Nephron progenitor cell (in vitro differentiated cells): ENCODE measurements around the gene DAB2IP.

ENCODE experiments used
- DNase-seq: peaks from one replicate; pipeline ENCODE4 v3.0.0; 2021
- H3K27ac Mint-ChIP-seq: 2 replicates; pipeline ENCODE4 v1.8.0; 2021; ENCODE audit warnings: mild to moderate bottlenecking, moderate library complexity, mixed read lengths
- H3K27me3 Mint-ChIP-seq: 2 replicates; pipeline ENCODE4 v1.8.0; 2021; ENCODE audit warnings: mild to moderate bottlenecking, low read depth, mixed read lengths; ENCODE audit not compliant: poor library complexity
- H3K36me3 Mint-ChIP-seq: 2 replicates; pipeline ENCODE4 v1.8.0; 2021; ENCODE audit warnings: low read depth, mixed read lengths
- H3K4me1 Mint-ChIP-seq: 2 replicates; pipeline ENCODE4 v1.8.0; 2021; ENCODE audit warnings: mixed read lengths
- H3K4me3 Mint-ChIP-seq: 2 replicates; pipeline ENCODE4 v1.8.0; 2021; ENCODE audit warnings: mild to moderate bottlenecking, moderate library complexity, mixed read lengths
- H3K9me3 Mint-ChIP-seq: 2 replicates; pipeline ENCODE4 v1.8.0; 2021; ENCODE audit warnings: mild to moderate bottlenecking, moderate library complexity, mixed read lengths
- CTCF ChIP-seq: fragments of 200-600 bp; sonication (generic); IDR thresholded peaks from 2 replicates; pipeline ENCODE4 v1.5.0; 2021; ENCODE audit warnings: antibody characterized with exemption

The DAB2IP gene

GRCh38 chr9:121765021-121765950 is 113.9 kb downstream of the DAB2IP start:
- H3K36me3 Mint-ChIP-seq: peaks cover 32% of the 10 kb centered on the region
- no peaks in the 10 kb centered on the region for H3K27me3 Mint-ChIP-seq
- H3K9me3 Mint-ChIP-seq: no peaks in the 10 kb centered on the region
- no peak overlapping the region for H3K4me3 Mint-ChIP-seq
- no peak for DNase-seq
- no peak for TF ChIP-seq CTCF
- no peaks in the 10 kb centered on the region for H3K4me1 Mint-ChIP-seq
- H3K27ac Mint-ChIP-seq: no peak overlapping the region

DNA sequence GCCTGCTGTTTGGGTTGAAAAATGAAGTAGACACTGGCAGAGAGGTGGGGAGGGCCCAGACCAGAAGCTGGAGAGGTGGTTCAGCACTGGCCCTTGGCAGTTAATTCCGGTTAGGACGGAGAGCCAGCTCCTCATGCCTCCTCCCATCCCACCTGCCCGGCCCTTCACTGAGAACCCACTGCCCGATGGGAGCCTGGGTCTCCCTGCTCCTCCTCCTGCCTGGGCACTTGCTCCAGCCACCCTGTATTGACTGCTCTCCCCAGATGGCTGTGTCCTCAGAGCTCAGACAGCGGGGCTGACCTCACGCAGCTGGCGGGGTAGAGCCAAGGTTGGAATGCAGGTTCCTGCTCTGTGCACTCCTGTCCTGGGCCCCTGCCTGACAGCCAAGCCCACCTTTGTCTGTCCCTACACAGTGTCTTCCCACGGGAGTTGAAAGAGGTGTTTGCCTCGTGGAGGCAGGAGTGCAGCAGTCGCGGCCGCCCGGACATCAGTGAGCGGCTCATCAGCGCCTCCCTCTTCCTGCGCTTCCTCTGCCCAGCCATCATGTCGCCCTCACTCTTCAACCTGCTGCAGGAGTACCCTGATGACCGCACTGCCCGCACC is 114.7 kb downstream of the DAB2IP start:
- Mint-ChIP-seq H3K36me3 (peaks cover 29% of the 10 kb centered on the region), H3K4me3 (no peak overlapping the region), H3K27ac (no peak overlapping the region), H3K9me3 (no peaks in the 10 kb centered on the region), H3K27me3 (no peaks in the 10 kb centered on the region), H3K4me1 (no peaks in the 10 kb centered on the region)
- TF ChIP-seq CTCF: no peak
- DNase-seq: no peak

DNA sequence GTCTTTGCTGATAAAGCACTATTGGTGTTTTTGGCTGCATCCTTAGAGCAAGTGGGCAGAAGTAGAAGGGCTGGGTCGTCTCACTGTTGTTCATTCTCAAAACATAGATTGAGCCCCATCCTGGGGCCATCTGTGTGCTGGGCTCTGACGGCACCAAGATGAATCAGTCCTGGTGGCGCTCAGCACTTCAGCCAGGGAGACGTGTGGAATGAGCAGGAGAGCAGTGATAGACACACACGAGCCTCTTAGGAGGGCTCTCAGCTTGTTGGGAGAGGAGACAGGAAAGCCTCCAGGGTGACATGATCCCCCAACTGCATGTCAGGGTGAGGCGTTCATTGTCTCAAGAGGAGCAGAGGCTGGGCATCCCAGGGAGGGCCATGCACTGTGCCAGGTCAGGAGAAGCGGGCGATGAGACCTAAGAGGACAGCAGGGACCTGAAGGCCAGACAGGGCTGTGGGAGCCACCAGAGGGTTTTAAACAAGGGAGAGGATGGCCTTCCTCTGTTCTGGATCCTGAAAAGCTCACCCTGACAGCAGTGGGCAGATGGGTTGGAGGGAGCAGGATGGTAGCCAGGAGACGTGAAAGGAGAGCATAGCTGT is 115.8 kb downstream of the DAB2IP start:
- Mint-ChIP-seq H3K27ac (no peak overlapping the region), H3K4me1 (no peaks in the 10 kb centered on the region), H3K36me3 (peaks cover 38% of the 10 kb centered on the region), H3K4me3 (no peak overlapping the region), H3K27me3 (no peaks in the 10 kb centered on the region), H3K9me3 (no peaks in the 10 kb centered on the region)
- TF ChIP-seq CTCF: no peak
- no peak for DNase-seq

GRCh38 chr9:121768416-121769015 is 117.1 kb downstream of the DAB2IP start:
- Mint-ChIP-seq H3K4me1 (no peaks in the 10 kb centered on the region), H3K27ac (no peak overlapping the region), H3K4me3 (no peak overlapping the region), H3K27me3 (no peaks in the 10 kb centered on the region), H3K36me3 (peaks cover 38% of the 10 kb centered on the region), H3K9me3 (no peaks in the 10 kb centered on the region)
- no peak for DNase-seq
- no peak for TF ChIP-seq CTCF

GRCh38 chr9:121769939-121770338 is 118.5 kb downstream of the DAB2IP start:
- H3K36me3 Mint-ChIP-seq: peaks cover 38% of the 10 kb centered on the region
- no peaks in the 10 kb centered on the region for H3K27me3 Mint-ChIP-seq

More at GRCh38 chr9:121769939-121770338, 118.5 kb downstream of the DAB2IP start:
- no peak for DNase-seq
- Mint-ChIP-seq H3K27ac (no peak overlapping the region), H3K9me3 (no peaks in the 10 kb centered on the region), H3K4me3 (no peak overlapping the region), H3K4me1 (no peaks in the 10 kb centered on the region)
- TF ChIP-seq CTCF: no peak
